GM18907 (cell line): Measurements from ENCODE around the gene PHKG2.

ENCODE experiments used
- ATAC-seq: cut with Tn5 transposase; IDR thresholded peaks from one replicate; pipeline ENCODE4 v1.9.1; 2021; ENCODE audit warnings: mild to moderate bottlenecking, moderate library complexity; ENCODE audit not compliant: unreplicated experiment

PHKG2 gene

DNA sequence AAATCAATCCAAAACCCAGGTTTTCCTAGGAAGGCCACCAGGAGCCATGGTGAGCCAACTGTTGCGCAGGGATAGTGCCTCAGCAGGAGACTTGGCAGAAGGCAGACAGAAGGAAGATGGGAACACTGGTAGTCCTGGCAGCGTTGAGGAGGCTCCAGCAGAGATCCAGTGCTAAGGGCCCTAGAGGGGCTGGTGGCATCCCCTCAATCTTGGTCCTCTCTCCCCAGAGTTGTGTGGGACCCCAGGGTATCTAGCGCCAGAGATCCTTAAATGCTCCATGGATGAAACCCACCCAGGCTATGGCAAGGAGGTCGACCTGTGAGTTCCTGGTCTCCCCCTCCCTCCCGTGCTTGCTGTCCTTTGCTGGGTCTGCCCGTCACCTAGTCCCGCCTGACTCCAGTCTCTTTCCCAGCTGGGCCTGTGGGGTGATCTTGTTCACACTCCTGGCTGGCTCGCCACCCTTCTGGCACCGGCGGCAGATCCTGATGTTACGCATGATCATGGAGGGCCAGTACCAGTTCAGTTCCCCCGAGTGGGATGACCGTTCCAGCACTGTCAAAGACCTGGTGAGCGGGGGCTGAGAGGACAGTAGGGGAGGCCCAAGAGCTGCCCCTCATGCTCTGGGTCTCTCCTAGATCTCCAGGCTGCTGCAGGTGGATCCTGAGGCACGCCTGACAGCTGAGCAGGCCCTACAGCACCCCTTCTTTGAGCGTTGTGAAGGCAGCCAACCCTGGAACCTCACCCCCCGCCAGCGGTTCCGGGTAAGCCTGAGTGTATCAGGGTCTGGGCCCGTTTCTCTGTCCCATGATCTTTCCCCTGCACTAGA is 7.9 kb downstream of the PHKG2 start:
- no peak for ATAC-seq

DNA sequence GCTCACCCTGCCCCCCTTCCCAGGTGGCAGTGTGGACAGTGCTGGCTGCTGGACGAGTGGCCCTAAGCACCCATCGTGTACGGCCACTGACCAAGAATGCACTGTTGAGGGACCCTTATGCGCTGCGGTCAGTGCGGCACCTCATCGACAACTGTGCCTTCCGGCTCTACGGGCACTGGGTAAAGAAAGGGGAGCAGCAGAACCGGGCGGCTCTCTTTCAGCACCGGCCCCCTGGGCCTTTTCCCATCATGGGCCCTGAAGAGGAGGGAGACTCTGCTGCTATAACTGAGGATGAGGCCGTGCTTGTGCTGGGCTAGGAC is 8.5 kb downstream of the PHKG2 start:
- ATAC-seq: no peak

DNA sequence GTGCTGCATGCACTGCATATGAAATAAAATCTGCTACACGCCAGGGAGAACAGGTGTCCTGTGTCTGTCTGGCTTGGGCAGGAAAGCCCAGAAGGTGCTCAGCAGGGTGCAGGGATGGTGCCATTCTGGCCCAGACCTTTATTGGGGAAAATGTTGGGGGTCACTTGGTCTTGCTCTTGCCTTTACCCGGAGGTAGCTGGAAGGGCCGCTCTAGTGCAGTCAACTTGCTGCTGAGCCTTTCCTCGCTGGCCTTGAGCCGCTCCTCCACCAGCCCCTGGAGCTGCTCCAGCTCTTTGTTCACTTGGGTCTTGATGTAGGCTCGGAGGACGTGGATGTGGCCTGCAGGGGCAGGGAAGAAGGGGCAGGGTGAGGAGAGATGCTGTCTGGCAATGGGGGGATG is 9.1 kb downstream of the PHKG2 start:
- ATAC-seq: no peak

DNA sequence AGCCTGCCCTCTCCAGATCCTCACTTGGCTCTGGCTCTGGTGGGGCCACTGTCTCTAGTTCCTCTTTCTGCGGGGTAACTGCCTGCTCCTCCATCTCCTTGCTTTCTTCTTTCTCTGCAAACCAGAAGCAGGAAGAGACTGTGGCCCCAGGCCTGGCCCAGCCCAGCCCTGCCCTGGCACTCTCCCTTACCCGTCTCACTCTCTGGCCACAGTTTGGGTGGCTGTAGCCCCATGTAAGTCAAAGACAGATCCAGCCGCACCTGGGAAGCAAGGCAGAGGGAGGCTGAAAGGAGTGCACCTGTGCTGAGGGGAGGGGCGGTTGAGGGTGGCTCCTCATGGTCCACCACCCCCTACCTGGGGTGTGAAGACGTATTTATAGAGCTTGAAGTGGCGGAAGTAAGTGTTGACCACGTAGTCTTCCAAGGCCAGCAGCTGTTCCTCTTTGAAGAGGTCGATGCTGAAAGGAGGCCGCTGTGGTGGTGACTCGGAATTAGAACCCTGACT is 10.8 kb downstream of the PHKG2 start:
- no peak for ATAC-seq

DNA sequence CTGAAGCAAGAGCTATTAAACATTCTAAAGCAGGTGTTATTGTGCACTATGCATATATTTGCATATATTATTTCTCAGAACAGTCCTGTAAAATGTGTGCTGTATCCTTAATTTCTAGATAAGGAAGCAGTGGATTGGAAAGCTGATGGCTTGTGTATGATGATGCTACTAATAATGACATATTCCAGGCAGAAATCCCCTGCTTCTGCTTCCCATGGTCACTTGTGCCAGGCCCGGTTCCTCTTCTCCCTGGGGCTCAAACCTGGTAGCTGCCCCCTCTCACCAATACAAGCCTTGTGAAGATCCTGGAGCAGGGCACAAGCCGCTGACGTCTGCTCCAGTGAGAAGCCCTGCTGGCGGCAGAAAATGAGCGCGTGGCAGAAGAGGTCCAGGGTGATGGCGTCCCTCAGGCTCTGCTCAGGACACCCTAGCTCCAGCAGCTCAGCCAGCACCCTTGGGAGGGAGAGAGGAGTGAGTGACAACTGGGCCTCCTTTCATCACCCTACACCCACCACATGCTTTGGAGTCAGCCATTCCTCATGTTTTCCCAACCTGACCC is 11.9 kb downstream of the PHKG2 start:
- ATAC-seq: no peak

DNA sequence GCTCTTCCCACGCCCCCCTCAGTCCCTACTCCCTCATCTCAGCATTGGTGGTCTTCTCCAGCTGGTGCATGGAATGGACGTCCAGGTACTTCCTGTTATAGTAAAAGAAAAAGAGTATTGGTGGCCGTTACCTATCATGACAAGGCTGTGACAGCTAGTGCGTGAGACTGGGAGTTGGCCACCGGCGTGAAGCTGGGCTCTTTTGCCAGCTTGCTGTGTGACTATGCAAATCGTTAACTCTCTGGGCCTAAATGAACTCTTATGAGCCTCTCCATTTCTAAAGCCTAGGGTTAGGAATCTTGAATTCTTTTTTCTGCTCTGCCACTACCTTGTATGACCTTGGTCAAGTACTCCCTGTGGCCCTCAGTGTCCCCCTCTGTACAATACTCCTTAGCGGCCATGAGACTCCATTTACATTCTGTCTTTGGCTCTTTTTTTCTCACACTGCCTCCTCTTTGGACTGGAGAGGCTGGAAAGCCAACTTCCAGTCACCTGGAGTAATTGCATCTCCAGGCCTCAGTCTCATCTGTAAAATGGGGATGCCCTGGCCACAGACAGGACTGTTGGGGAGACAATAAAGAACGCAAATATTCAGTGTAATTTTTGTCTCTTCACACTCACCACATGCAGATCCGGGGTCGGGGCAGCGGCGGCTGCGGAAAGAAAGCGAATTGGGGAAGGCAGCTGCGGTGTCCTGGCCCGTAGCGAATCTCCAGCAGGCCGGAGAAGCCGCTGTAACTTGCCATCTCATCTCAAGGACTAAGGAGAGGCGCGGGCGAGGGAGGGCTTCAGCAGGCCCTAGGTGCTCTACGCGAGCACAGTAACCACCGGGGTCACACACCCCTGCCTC is 12.6 kb downstream of the PHKG2 start:
- no peak for ATAC-seq

DNA sequence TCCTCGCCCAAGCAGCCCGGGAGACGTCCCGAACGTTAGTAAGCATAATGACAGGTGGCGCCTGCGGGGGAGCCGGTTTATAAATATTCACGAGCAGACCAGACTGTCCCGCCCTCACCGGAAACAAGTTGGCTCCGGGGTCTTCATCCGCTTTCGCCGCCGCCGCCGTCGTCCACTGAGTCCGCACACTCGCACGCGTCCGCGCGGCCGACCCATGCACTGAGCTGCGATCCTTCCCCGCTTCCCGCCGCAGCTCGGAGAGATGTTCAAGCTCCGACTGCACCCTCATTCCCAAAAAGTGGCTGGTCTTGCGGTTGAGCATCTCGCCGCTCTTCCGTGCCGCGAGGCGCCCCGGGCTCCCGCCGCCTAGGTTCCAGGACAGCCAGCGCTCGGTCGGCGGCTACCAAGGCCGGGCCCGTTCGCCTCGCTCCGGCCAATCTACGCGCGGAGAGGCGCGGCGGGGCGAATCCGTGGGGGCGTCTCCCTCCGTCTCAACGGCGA is 13.3 kb downstream of the PHKG2 start:
- peak; percentile 29 for ATAC-seq

DNA sequence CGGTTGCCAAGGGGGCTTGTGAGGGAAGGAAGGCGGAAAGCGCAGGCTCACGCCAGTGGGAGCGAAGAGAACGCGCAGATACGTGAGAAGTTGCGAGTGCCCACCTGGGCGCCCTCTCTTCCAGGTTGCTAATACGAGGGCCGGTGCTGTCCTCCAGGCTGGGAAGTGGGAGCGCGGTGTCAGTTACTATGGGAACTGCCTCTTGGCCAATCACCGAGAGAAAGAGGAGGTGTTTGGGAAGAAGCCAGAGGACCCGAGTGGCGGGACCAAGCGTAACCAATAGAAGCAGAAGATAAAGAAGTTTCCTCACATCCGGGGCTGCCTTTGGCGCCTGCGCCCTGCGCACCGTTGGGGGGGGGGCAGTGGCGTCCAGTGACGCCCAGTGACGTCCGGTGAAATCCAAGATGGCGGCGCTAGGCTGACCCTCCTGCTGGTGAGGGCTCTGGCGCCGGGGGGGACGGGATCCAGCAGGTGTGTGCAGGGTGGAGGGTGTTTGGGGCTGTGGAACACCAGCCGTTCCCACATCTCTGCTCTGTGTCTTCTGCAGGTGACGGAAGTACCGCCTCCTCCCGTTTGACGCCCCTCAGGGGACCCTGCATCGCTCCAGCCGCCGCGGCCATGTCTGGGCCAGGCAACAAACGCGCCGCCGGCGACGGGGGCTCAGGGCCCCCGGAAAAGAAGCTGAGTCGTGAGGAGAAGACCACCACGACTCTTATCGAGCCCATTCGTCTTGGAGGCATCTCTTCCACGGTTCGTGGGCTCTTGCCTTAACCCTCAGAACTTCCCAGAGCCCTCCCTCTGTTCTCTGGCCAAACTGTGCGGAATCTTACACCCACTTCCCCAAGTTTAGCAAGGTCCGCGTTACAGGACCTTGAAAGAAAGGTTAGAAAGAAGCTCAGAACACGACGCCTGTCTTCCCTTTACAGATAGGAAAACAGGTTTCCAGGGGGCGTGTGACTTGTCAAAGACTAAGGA is 14.0 kb downstream of the PHKG2 start, which contains the start of the genes CFAP119 and RNF40:
TSS of gene CFAP119 (minus strand) at position 135 of the 975 bp plus-strand sequence. CDS start 314 bp downstream, outside the sequence.
TSS of gene RNF40 (plus strand) at position 395 of the 975 bp plus-strand sequence. CDS start at position 619, 224 bp downstream.
- peak; percentile 86 for ATAC-seq

DNA sequence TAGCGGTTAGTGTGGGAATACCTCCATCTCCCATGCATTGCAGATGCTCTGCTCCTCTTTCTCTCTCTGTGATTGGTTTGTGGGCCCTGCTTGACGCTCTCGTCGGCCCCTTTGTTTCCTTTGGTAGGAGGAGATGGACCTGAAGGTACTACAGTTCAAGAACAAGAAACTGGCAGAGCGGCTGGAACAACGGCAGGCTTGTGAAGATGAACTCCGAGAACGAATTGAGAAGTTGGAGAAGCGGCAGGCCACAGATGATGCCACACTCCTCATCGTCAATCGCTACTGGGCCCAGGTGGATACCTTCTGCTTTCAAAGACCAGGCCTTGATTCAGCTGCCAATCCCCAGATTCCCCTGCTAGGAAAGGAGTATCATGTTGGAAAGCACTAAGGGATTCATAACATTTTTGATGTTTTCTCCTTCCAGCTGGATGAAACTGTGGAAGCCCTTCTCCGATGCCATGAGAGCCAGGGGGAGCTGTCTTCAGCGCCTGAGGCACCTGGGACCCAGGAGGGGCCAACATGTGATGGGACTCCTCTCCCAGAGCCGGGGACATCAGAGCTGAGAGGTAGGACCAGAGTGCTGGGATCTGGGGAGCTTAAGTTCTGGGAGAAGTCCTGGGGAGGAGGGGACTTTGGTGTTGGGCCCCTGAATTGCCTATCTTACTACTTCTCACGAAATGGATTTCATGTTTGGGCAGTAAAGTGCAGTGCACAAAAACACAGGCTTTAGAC is 14.9 kb downstream of the PHKG2 start:
- no peak for ATAC-seq

DNA sequence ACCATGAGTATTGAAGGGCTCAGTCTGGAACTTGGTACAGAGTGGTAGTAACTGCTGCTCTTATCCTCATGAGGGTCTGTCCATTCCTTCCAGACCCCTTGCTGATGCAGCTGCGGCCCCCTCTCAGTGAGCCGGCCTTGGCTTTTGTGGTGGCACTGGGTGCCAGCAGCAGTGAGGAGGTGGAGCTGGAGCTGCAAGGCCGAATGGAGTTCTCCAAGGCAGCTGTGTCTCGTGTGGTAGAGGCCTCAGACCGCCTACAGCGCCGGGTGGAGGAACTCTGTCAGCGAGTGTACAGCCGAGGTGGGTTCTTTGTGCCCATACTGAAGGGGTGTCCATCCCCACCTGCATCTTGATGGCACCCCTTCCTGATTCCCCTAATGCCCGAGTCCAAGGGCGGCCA is 15.9 kb downstream of the PHKG2 start:
- ATAC-seq: no peak

DNA sequence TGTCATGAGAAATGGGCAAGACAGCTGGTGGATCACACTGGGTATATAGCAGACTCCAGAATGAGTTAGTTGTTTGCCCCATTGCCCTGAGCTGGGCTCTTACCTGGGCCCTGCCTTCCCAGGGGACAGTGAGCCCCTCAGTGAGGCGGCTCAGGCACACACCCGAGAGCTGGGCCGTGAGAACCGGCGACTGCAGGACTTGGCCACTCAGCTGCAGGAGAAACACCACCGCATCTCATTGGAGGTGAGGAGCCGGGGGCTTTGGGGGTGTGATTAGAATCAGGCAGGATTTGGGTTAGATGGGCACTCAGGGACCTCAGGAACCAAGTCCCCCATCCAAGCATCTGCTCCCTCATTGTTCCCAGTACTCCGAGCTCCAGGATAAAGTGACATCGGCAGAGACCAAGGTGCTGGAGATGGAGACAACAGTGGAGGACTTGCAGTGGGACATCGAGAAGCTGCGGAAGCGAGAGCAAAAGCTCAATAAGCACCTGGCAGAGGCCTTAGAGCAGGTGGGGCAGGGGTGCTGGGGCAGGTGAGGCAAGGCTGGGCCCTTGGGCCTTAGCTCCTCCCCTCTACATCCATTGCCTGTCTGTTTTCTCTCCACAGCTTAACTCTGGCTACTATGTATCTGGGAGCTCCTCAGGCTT is 16.7 kb downstream of the PHKG2 start:
- no peak for ATAC-seq

DNA sequence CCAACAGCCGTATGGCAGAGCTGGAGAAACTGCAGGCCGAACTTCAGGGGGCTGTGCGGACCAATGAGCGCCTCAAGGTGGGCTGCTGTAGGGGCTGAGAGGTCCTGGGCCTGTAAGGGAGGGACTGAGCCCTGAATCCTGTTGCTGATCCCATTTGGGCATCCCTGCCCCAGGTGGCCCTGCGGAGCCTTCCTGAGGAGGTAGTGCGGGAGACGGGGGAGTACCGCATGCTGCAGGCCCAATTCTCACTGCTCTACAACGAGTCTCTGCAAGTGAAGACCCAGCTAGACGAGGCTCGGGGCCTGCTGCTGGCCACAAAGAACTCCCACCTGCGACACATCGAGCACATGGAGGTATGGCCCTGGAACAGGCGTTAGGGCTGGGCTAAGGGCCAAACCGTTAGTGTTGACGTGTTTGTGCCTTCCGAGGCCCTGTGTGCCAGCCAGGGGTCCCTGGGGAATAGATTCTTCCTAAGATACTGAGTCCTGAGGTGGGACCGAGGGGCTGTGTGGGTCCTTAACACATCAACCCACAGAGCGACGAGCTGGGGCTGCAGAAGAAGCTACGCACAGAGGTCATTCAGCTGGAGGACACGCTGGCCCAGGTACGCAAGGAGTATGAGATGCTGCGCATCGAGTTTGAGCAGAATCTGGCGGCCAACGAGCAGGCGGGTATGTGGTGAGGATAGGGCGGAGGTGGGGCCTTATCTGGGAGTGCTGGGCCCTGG is 18.1 kb downstream of the PHKG2 start:
- no peak for ATAC-seq

DNA sequence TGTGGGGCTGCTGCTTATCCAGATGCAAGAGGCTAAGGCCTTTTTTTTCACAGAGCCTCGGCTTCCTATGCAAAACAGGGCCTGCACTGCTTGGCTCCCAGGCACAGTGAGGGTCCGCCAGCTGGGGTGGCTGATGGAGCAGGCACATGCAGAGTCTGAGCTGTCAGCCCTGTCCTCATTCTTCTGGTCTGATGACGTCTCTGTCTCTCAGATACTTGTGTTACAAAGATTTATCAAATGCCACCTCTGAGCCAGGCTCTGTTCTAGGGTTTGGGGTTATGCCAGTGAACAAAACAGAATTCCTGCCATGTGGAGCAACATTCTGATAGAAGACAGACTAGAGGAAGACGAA is 18.7 kb downstream of the PHKG2 start:
- ATAC-seq: no peak

DNA sequence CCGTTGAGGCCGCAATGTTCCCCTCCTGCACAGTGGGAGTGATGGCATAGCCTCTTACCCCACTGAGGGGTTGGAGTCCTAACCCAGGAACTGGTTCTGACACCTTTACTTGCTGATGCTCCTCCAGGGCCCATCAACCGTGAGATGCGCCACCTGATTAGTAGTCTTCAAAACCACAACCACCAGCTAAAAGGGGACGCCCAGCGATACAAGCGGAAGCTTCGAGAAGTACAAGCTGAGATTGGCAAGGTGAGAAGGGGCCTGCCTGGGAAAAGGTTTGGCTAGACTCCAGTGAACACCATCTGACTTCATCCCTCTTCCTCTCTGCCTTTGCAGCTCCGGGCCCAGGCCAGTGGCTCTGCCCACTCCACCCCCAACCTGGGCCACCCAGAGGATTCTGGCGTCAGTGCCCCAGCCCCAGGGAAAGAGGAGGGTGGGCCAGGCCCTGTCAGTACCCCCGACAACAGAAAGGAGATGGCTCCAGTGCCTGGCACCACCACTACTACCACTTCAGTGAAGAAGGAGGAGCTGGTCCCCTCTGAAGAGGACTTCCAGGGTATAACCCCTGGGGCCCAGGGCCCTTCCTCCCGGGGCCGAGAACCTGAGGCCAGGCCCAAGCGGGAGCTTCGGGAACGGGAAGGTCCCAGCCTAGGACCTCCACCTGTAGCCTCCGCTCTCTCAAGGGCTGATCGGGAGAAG is 19.7 kb downstream of the PHKG2 start:
- no peak for ATAC-seq

DNA sequence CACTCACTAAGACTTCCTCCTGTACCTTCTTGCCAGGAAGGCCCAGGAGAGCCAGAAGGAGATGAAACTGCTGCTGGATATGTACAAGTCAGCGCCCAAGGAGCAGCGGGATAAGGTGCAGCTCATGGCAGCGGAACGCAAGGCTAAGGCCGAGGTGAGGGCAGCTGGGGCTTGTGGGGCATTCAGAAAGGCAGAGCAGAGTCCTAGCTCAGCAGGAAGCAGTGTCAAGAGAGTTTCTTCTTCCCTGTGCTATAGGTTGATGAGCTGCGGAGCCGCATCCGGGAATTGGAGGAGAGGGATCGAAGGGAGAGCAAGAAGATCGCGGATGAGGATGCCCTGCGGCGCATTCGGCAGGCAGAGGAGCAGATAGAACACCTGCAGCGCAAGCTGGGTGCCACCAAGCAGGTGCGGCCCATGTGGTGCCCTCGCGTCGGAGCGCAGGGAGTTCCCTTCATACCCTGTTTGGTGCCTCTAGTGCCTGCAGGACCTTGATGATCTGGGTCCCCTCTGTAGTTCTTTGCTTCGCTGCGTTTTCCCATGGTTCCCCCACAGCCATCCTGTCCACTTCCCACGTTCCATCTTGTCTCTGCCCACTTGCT is 20.5 kb downstream of the PHKG2 start:
- no peak for ATAC-seq

DNA sequence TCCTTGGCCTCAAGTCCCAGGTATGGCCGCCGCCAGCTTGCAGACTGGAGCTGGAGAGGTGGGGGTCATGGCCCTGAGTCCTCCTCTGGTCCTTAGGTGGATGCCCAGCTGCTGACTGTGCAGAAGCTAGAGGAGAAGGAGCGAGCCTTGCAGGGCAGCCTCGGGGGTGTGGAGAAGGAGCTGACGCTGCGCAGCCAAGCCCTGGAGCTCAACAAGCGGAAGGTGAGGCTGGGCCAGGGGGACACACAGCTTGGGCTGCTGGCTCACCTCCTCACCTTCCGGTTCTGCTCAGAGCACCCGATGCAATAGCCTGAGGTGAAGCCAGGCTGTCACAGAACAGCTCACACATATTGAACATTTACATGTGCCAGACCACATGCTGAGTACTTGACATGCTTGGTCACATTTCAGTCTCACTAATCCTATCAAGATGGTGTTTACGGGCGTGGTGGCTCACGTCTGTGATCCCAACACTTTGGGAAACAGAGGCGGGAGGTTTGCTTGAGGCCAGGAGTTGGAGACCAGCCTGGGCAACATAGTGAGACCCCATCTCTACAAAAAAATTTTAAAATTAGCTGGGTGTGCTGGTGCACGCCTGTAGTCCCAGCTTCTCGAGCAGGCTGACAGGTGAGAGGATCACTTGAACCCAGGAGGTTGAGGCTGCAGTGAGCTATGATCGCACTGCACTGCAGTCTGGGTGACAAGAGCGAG is 21.3 kb downstream of the PHKG2 start:
- ATAC-seq: no peak

DNA sequence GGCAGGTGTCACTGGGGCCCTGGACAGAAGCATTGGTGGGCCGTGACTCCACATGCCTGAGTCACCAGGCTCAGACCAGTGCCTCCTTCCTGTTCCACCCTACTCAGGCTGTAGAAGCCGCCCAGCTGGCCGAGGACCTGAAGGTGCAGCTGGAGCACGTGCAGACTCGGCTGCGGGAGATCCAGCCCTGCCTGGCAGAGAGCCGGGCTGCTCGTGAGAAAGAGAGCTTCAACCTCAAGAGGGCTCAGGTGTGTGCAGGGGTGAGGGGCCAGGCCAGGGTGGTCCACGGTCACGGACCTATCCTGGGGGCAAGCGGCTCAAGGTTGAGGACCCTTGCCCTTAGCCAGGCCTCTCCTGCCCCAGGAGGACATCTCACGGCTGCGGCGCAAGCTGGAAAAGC is 23.5 kb downstream of the PHKG2 start:
- no peak for ATAC-seq
